Stimulated activated CD8-positive, alpha-beta memory T cell treated with anti-CD3 and anti-CD28 coated beads, Interleukin-15, amount 100 ng/mL, for 1 hour (primary cell): ENCODE results near the gene PLEKHA6.

Experiments used
- DNase-seq: peaks from one replicate; pipeline ENCODE4 v3.0.0-alpha.2; 2020; ENCODE audit warnings: low read depth

The PLEKHA6 gene

GRCh38 chr1:204383163-204383904 is 23.6 kb upstream of the PLEKHA6 start:
- DNase-seq: no peak

- DNase-seq: no peak
Measured at GRCh38 chr1:204382714-204383083, 23.0 kb upstream of the PLEKHA6 start.

- no peak for DNase-seq
Measured at GRCh38 chr1:204380293-204380831, 20.6 kb upstream of the PLEKHA6 start.

GRCh38 chr1:204377800-204378668 is 18.3 kb upstream of the PLEKHA6 start:
- DNase-seq: no peak

- DNase-seq: no peak
Measured at GRCh38 chr1:204376919-204377799, 17.4 kb upstream of the PLEKHA6 start.

- DNase-seq: no peak
Measured at GRCh38 chr1:204376465-204376864, 16.7 kb upstream of the PLEKHA6 start.

- no peak for DNase-seq
Measured at GRCh38 chr1:204373911-204374310, 14.2 kb upstream of the PLEKHA6 start.

GRCh38 chr1:204370176-204370575 is 10.4 kb upstream of the PLEKHA6 start:
- no peak for DNase-seq

GRCh38 chr1:204368996-204369726 is 9.4 kb upstream of the PLEKHA6 start:
- DNase-seq: no peak

- DNase-seq: no peak
Measured at GRCh38 chr1:204367956-204368355, 8.2 kb upstream of the PLEKHA6 start.

- no peak for DNase-seq
Measured at GRCh38 chr1:204367193-204367858, 7.6 kb upstream of the PLEKHA6 start.

GRCh38 chr1:204366759-204367158 is 7.0 kb upstream of the PLEKHA6 start:
- DNase-seq: no peak

- DNase-seq: peak; percentile 46
Measured at GRCh38 chr1:204363335-204364114, 3.8 kb upstream of the PLEKHA6 start.

- DNase-seq: no peak
Measured at GRCh38 chr1:204362984-204363334, 3.2 kb upstream of the PLEKHA6 start.

GRCh38 chr1:204361781-204362180 is 2.1 kb upstream of the PLEKHA6 start:
- DNase-seq: no peak

GRCh38 chr1:204361341-204361771 is 1.6 kb upstream of the PLEKHA6 start:
- DNase-seq: no peak

- DNase-seq: no peak
Measured at GRCh38 chr1:204360314-204360713, 585 bp upstream of the PLEKHA6 start.

GRCh38 chr1:204359131-204359473 is 627 bp downstream of the PLEKHA6 start:
- no peak for DNase-seq

GRCh38 chr1:204358605-204359004 is 1.1 kb downstream of the PLEKHA6 start:
- no peak for DNase-seq
